HG03196 (cell line): ENCODE results near the gene TBC1D30.

ENCODE experiments used
- ATAC-seq: cut with Tn5 transposase; IDR thresholded peaks from one replicate; pipeline ENCODE4 v1.9.1; 2021; ENCODE audit not compliant: unreplicated experiment

The TBC1D30 gene

GRCh38 chr12:64858882-64859605 lies 34.6 kb downstream of the TBC1D30 start:
- ATAC-seq: no peak

GRCh38 chr12:64860446-64860998 lies 36.1 kb downstream of the TBC1D30 start:
- ATAC-seq: no peak

GRCh38 chr12:64864319-64864718 lies 39.9 kb downstream of the TBC1D30 start:
- ATAC-seq: no peak

GRCh38 chr12:64875186-64875585 lies 50.7 kb downstream of the TBC1D30 start:
- ATAC-seq: no peak

- no peak for ATAC-seq
Observed at GRCh38 chr12:64876388-64877071, 52.1 kb downstream of the TBC1D30 start.

- peak; percentile 54 for ATAC-seq
Observed at GRCh38 chr12:64877363-64878004, 53.0 kb downstream of the TBC1D30 start.

- no peak for ATAC-seq
Observed at GRCh38 chr12:64882687-64883086, 58.2 kb downstream of the TBC1D30 start.

GRCh38 chr12:64883264-64884163 lies 59.1 kb downstream of the TBC1D30 start:
- no peak for ATAC-seq

- ATAC-seq: no peak
Observed at GRCh38 chr12:64884164-64884542, 59.7 kb downstream of the TBC1D30 start.

GRCh38 chr12:64884728-64885127 lies 60.3 kb downstream of the TBC1D30 start:
- ATAC-seq: no peak

- no peak for ATAC-seq
Observed at GRCh38 chr12:64889434-64890216, 65.2 kb downstream of the TBC1D30 start.

GRCh38 chr12:64890873-64891468 lies 66.5 kb downstream of the TBC1D30 start:
- ATAC-seq: no peak

GRCh38 chr12:64891629-64892028 lies 67.2 kb downstream of the TBC1D30 start:
- ATAC-seq: no peak

- ATAC-seq: no peak
Observed at GRCh38 chr12:64892561-64892960, 68.1 kb downstream of the TBC1D30 start.

GRCh38 chr12:64893961-64894360 lies 69.5 kb downstream of the TBC1D30 start:
- no peak for ATAC-seq

- ATAC-seq: no peak
Observed at GRCh38 chr12:64894827-64895475, 70.5 kb downstream of the TBC1D30 start.

- ATAC-seq: no peak
Observed at GRCh38 chr12:64895526-64895925, 71.1 kb downstream of the TBC1D30 start.

GRCh38 chr12:64900540-64900939 lies 76.1 kb downstream of the TBC1D30 start:
- no peak for ATAC-seq

- ATAC-seq: no peak
Observed at GRCh38 chr12:64903479-64904152, 79.2 kb downstream of the TBC1D30 start.
